Type B pancreatic cell (in vitro differentiated cells): ENCODE data around the gene THRB. TPM values are rescaled to one million over a fixed set of nuclear protein-coding genes. Genes with fewer than 3 reads are reported as not detected.

Experiments
- DNase-seq: peaks from one replicate; pipeline ENCODE4 v3.0.0; 2021; ENCODE audit warnings: mixed read lengths; ENCODE audit not compliant: unreplicated experiment; ENCODE audit errors: extremely low spot score
- H3K27ac Mint-ChIP-seq: 2 replicates; pipeline ENCODE4 v1.8.0; 2021; ENCODE audit warnings: mild to moderate bottlenecking, mixed read lengths
- H3K27me3 Mint-ChIP-seq: 2 replicates; pipeline ENCODE4 v1.8.0; 2021; ENCODE audit warnings: mixed read lengths
- H3K36me3 Mint-ChIP-seq: 2 replicates; pipeline ENCODE4 v1.8.0; 2021; ENCODE audit warnings: mixed read lengths
- H3K4me1 Mint-ChIP-seq: one replicate; pipeline ENCODE4 v1.8.0; 2021; ENCODE audit warnings: mixed read lengths; ENCODE audit not compliant: unreplicated experiment
- H3K4me3 Mint-ChIP-seq: 2 replicates; pipeline ENCODE4 v1.8.0; 2021; ENCODE audit warnings: mild to moderate bottlenecking, mixed read lengths
- H3K9me3 Mint-ChIP-seq: 2 replicates; pipeline ENCODE4 v1.8.0; 2021; ENCODE audit warnings: mixed read lengths
- total RNA-seq: library from RNA; stranded (reverse); gene quantifications from 2 replicates; pipeline ENCODE4 v1.2.1, GENCODE V29; 2021; ENCODE audit warnings: low replicate concordance
- TF ChIP-seq, protein P1 (sequence below): fragments of 200-600 bp; sonication (generic); conservative IDR thresholded peaks from 2 replicates; pipeline ENCODE4 v1.5.0; 2021; ENCODE audit warnings: antibody characterized with exemption, mild to moderate bottlenecking

The THRB gene
- total RNA-seq, 1 donor from 2014 or later = 15.6 TPM

DNA sequence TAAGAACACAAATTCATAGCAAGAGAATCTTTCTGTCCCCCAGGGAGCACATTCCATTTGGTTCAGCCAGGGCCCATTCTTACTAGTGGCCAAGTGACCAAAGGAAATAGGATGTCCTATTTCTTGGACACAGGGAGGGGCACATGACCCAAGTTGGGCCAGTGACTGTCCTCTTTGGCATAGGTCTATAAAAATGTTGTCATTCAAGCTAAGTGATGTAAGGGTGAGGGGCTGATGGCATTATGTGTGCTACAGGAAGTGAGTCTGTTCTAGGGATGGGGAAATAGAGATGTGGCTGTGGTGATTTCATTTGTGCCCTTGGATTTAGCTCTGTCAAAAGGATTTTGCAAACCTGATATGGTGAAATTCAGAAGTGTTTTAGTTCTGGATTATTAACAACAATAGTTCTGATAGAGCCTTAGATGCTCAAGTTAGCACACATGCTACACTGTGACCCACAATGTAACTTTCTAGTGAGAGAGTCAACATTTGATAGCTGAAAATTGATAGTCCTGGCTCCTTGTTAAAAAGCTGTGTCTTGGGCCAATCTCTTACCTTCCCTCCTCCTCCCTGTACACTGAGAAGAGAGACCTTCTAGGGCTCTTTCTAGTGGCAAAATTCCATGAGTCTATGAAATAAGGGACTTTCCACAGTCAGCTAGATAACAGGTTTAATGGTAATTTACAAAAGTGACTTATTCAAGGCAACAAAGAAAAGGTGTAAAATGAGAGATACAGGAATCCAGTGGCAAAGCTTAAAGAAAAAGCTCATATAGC, 117.2 kb downstream of the THRB start:
- TF ChIP-seq, protein P1, sequence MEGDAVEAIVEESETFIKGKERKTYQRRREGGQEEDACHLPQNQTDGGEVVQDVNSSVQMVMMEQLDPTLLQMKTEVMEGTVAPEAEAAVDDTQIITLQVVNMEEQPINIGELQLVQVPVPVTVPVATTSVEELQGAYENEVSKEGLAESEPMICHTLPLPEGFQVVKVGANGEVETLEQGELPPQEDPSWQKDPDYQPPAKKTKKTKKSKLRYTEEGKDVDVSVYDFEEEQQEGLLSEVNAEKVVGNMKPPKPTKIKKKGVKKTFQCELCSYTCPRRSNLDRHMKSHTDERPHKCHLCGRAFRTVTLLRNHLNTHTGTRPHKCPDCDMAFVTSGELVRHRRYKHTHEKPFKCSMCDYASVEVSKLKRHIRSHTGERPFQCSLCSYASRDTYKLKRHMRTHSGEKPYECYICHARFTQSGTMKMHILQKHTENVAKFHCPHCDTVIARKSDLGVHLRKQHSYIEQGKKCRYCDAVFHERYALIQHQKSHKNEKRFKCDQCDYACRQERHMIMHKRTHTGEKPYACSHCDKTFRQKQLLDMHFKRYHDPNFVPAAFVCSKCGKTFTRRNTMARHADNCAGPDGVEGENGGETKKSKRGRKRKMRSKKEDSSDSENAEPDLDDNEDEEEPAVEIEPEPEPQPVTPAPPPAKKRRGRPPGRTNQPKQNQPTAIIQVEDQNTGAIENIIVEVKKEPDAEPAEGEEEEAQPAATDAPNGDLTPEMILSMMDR = no peak
- Mint-ChIP-seq H3K9me3 (no peaks in the 10 kb centered on the region), H3K27ac (no peak overlapping the region), H3K27me3 (no peaks in the 10 kb centered on the region), H3K4me3 (no peak overlapping the region), H3K4me1 (peaks cover 9% of the 10 kb centered on the region), H3K36me3 (no peaks in the 10 kb centered on the region)
- no peak for DNase-seq

DNA sequence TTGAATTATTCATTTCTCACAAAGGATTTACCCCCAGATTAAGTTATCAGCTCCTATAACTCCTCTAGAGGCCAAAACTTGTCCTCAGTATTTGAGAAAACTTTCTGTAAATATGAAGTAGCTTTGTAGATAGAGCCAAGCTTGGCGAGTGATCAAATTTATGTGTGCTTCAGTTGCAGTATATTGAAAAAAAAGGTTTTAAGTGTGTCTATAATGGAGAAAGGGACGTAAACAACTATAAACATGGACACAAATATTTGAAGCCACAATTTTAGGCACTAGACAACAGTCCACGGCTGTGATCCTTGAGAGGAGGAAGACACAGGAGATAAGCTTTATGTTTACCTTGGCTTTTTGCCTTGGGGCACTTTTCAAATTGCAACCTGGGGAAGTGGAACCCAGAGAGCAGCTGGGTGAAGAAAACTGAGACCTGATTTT, 118.7 kb downstream of the THRB start:
- Mint-ChIP-seq H3K9me3 (no peaks in the 10 kb centered on the region), H3K4me3 (no peak overlapping the region), H3K4me1 (peaks cover 9% of the 10 kb centered on the region), H3K36me3 (no peaks in the 10 kb centered on the region), H3K27me3 (no peaks in the 10 kb centered on the region), H3K27ac (no peak overlapping the region)
- no peak for DNase-seq
- TF ChIP-seq, protein P1 = no peak

DNA sequence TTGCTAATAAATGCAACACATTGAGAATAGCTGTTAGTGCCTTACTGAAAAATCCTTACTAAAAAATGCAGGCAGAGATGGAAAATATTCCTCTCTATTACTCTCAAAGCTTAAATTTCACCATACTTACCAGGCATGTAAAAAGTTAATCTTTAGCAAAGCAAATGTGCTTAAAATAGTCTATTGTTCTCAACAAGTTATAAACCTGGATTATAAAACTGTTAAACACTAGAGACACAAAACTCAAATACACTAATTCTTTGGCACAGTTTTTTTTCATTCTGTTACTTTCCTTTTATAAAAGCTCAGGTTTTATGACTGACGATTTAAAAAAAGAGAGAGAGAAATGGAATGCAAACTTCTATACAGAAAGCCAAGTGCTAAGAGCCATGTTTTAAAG, 119.8 kb downstream of the THRB start:
- H3K27ac Mint-ChIP-seq = no peak overlapping the region

DNA sequence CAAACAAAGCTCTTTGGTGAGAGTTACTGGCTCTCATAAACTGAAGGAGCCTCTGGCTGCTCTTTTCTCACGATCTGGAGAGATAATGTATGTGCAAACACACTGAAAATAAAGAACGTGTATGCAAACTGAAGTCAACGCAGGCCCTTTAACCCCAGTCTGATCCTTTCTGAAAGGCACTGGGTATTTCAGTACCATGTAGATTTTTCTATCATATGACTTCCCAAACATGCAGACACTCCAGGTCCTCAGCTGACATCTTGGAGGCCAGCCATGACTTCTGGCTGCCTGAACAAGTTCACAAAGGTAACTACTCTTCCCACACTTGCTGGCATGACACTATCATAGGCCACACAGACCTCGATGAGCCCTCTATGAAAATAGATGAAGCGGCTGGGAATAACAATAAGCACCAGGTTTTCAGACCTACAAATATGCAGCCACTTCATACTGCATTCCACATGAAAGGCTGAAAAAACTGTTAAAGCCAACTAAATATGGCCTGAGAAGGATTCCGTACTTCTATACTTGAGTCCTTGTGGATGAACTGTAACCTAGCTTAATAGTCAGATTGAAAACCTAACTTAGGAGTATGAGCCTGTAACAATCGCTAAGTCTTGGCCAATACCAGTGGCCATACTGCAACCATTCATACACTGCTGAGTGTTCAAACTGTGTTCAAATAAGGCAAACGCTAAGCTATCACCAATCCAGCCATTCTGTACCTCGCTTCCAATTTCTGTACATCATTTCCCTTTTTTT, 121.3 kb downstream of the THRB start:
- no peak overlapping the region for H3K4me3 Mint-ChIP-seq
- H3K36me3 Mint-ChIP-seq = no peaks in the 10 kb centered on the region
- H3K27me3 Mint-ChIP-seq = no peaks in the 10 kb centered on the region
- no peak for DNase-seq
- H3K27ac Mint-ChIP-seq = no peak overlapping the region
- H3K9me3 Mint-ChIP-seq = no peaks in the 10 kb centered on the region
- TF ChIP-seq, protein P1 = no peak
- no peaks in the 10 kb centered on the region for H3K4me1 Mint-ChIP-seq

More for the DNA sequence above, 119.8 kb downstream of the THRB start:
- Mint-ChIP-seq H3K9me3 (no peaks in the 10 kb centered on the region), H3K4me3 (no peak overlapping the region), H3K27me3 (no peaks in the 10 kb centered on the region), H3K4me1 (peaks cover 3% of the 10 kb centered on the region), H3K36me3 (no peaks in the 10 kb centered on the region)
- no peak for DNase-seq
- TF ChIP-seq, protein P1 = no peak

DNA sequence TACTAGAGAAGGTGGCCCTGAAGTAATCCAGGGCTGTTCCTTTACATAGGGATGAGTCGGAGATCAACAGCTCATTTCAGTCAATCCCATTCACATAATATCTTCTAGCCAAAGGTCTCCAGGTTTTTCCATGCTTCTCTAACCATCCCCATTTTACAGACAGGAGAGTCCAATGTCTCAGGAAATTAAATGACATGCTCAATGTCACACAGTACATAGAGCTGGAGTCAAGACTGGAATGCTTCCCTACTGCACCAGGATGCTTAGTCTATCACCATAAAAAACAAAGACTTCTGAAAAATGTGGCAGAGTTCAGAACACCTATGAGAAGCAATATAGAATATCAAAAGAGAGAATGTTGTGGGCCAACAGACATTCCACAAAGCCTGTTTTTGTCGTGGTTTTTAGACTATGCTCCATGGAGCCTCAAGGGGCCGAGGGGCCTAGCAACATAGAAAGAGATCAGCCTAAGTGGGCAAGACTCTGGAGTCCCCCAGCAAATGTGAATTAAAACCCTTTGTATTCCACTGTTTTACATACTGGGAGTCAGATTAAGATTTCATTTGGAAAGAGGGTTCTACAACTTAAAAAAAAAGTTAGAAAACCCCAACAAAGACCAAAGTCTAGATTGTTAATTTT, 122.0 kb downstream of the THRB start:
- H3K4me1 Mint-ChIP-seq = no peaks in the 10 kb centered on the region
- H3K36me3 Mint-ChIP-seq = no peaks in the 10 kb centered on the region
- no peaks in the 10 kb centered on the region for H3K9me3 Mint-ChIP-seq
- TF ChIP-seq, protein P1 = no peak
- no peak overlapping the region for H3K4me3 Mint-ChIP-seq
- no peak overlapping the region for H3K27ac Mint-ChIP-seq
- H3K27me3 Mint-ChIP-seq = no peaks in the 10 kb centered on the region
- DNase-seq = no peak
